GM12801 (cell line): ENCODE results near the gene TRAPPC12.

Experiments
- TF ChIP-seq, protein P1 (sequence below): IDR thresholded peaks from one replicate; pipeline ENCODE4 v1.5.1; 2011; ENCODE audit warnings: control low read depth; ENCODE audit not compliant: insufficient read length; ENCODE audit errors: extremely low read depth

Gene TRAPPC12

GRCh38 chr2:3453190-3453999, 73.9 kb downstream of the TRAPPC12 start:
- TF ChIP-seq, protein P1, sequence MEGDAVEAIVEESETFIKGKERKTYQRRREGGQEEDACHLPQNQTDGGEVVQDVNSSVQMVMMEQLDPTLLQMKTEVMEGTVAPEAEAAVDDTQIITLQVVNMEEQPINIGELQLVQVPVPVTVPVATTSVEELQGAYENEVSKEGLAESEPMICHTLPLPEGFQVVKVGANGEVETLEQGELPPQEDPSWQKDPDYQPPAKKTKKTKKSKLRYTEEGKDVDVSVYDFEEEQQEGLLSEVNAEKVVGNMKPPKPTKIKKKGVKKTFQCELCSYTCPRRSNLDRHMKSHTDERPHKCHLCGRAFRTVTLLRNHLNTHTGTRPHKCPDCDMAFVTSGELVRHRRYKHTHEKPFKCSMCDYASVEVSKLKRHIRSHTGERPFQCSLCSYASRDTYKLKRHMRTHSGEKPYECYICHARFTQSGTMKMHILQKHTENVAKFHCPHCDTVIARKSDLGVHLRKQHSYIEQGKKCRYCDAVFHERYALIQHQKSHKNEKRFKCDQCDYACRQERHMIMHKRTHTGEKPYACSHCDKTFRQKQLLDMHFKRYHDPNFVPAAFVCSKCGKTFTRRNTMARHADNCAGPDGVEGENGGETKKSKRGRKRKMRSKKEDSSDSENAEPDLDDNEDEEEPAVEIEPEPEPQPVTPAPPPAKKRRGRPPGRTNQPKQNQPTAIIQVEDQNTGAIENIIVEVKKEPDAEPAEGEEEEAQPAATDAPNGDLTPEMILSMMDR, result no peak

GRCh38 chr2:3454802-3455201, 75.3 kb downstream of the TRAPPC12 start:
- TF ChIP-seq, protein P1, result no peak

DNA sequence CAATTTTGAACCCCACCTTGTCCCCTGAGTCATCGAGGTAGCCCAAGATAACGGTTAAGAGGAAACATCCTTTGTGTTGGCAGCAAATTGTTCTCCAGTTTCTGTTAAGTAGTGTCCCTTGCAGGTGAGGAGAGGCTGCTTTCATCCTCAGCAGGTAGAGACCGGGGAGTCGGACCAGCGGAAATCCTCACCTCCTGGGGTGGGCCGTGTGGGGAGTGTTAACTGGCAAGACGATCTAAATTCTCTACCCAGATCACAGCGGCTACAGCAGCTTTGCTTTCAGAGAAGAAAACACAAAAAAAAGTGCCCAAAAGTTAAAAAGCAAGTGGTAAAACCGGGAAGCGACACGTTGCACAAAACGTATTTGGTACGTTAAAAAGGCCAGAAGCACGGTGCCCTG, 76.6 kb downstream of the TRAPPC12 start:
- TF ChIP-seq, protein P1, result no peak

GRCh38 chr2:3457524-3458395, 78.3 kb downstream of the TRAPPC12 start:
- TF ChIP-seq, protein P1, result no peak

DNA sequence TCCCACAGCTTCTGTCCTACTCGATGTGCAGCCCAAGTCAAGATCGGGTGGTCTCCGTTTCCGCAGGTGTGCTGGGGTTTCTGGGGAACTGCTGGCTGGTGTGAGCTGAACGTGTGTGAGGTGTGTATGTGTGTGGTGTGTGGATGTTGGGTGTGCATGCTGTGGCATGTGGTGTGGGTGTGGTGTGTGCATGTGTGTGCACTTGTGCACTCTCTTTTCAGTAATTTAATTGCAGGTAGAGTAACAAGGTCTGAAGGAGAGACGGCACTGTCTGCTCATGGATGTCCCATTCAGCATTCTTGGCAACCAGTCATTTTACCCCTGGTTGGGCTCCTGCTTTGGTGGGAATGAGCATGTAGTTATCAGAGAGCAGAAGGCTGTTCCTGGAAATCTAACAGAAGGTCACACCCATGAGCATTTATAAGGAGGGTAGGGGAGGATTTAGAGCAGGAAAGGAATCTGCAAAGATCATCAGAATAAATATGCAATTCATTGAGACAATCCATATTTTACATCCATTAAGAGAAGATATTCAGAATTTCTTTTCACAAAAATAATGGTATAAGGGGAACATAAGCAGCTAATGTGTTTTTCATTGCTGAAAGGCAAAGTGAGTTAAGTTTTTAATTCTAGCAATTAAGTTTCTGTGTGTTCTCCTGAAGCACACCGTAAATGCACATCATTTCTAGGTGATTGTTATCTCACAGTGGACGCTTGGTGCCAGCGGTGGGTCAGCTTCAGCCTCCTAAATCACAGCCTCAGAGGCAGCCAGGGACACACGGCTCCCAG, 79.1 kb downstream of the TRAPPC12 start:
- TF ChIP-seq, protein P1, result no peak

DNA sequence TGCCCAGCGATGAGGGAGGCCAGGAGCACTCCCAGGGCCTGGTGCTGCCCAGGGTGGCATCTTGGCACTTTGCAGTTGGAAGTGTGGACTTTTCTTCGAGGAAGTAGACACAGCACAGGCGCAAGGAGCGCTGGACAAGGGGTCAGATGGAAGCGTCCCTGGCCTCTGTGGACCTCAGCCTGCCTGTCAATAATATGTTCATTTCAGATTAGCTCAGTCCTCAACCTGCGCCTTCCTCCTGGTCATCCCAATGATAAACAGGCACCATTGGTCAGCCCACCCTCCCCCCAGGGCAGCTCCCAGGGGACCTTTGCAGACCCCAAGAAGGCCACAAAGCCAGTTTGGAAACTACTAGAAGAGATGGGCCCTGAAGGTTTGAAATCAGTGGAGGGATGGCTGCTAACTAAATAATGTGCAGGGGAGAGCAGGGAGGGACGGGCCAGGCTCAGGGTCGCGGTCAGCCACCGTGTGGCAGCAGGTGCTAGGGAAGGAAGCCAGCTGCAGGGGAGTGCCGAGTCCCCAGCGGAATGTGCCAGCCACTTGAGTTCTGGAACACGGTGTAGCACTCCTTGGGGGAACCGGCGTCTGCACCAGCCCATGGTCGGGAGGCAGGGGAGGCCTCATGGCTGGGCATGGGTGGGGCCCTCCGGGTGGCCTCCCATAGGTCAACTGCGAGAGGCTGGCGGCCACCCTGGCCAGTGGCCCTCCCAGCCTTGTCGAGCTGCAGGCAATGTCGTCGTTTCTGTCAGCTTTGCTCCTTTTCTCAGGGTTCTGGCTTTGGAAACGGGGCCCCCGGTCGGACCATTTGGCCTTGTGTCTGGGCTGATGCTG, 79.9 kb downstream of the TRAPPC12 start:
- TF ChIP-seq, protein P1, result no peak
